MM.1S (cell line): ENCODE results near the gene PPP2R5B.

Experiments
- DNase-seq: peaks from one replicate; pipeline ENCODE4 v3.0.0-alpha.2; 2015
- H2AFZ ChIP-seq: fragments of 300-600 bp; sonication (generic); 2 replicates; pipeline ENCODE4 v1.6.0; 2016; ENCODE audit warnings: antibody characterized with exemption, low read length
- H3F3A ChIP-seq: fragments of 300-600 bp; sonication (generic); 2 replicates; pipeline ENCODE4 v1.6.1; 2016; ENCODE audit warnings: mild to moderate bottlenecking, antibody characterized with exemption, low read length, moderate library complexity, mixed read lengths; ENCODE audit not compliant: insufficient read depth
- H3K27ac ChIP-seq: fragments of 300-600 bp; sonication (generic); 2 replicates; pipeline ENCODE4 v1.5.1; 2016; ENCODE audit warnings: mild to moderate bottlenecking, low read length
- H3K27me3 ChIP-seq: fragments of 300-600 bp; sonication (generic); replicated peaks from 2 replicates; pipeline ENCODE4 v1.6.0; 2016; ENCODE audit warnings: low read length; ENCODE audit not compliant: insufficient read depth
- H3K36me3 ChIP-seq: fragments of 300-600 bp; sonication (generic); replicated peaks from 2 replicates; pipeline ENCODE4 v1.6.1; 2016; ENCODE audit warnings: mild to moderate bottlenecking, low read length, mixed read lengths; ENCODE audit not compliant: insufficient read depth
- H3K4me1 ChIP-seq: fragments of 300-600 bp; sonication (generic); 2 replicates; pipeline ENCODE4 v1.6.1; 2016; ENCODE audit warnings: low read length, mixed read lengths
- H3K4me2 ChIP-seq: fragments of 300-600 bp; sonication (generic); 2 replicates; pipeline ENCODE4 v1.6.0; 2016; ENCODE audit warnings: low read depth, low read length
- H3K4me3 ChIP-seq: fragments of 300-600 bp; sonication (generic); 2 replicates; pipeline ENCODE4 v1.5.1; 2016; ENCODE audit warnings: low read length, mixed read lengths
- H3K79me2 ChIP-seq: fragments of 300-600 bp; sonication (generic); 2 replicates; pipeline ENCODE4 v1.6.1; 2016; ENCODE audit warnings: mixed run types, low read length, mixed read lengths
- H3K9ac ChIP-seq: fragments of 300-600 bp; sonication (generic); 2 replicates; pipeline ENCODE4 v1.6.1; 2016; ENCODE audit warnings: low read length, mixed read lengths
- H3K9me2 ChIP-seq: fragments of 300-600 bp; sonication (generic); replicated peaks from 2 replicates; pipeline ENCODE4 v1.6.1; 2016; ENCODE audit warnings: mild to moderate bottlenecking, low read length, mixed read lengths; ENCODE audit not compliant: insufficient read depth
- H3K9me3 ChIP-seq: fragments of 300-600 bp; sonication (generic); replicated peaks from 2 replicates; pipeline ENCODE4 v1.6.1; 2016; ENCODE audit warnings: mild to moderate bottlenecking, low read length, mixed read lengths; ENCODE audit not compliant: insufficient read depth
- H4K20me1 ChIP-seq: fragments of 300-600 bp; sonication (generic); 2 replicates; pipeline ENCODE4 v1.6.1; 2016; ENCODE audit warnings: mild to moderate bottlenecking, low read length, moderate library complexity, mixed read lengths; ENCODE audit not compliant: insufficient read depth
- EZH2 ChIP-seq: fragments of 300-600 bp; sonication (generic); optimal IDR thresholded peaks from 2 replicates; pipeline ENCODE3; 2017; ENCODE audit warnings: low read depth, mild to moderate bottlenecking, antibody characterized with exemption, low read length, mixed read lengths
- EZH2phosphoT487 ChIP-seq: fragments of 300-600 bp; sonication (generic); IDR thresholded peaks from 2 replicates; pipeline ENCODE4 v1.6.1; 2018; ENCODE audit warnings: antibody characterized with exemption, low read length
- TF ChIP-seq, protein P1 (sequence below): fragments of 300-600 bp; sonication (generic); IDR thresholded peaks from 2 replicates; pipeline ENCODE4 v1.5.1; 2016; ENCODE audit warnings: antibody characterized with exemption, low read length, mixed read lengths

Gene PPP2R5B

DNA sequence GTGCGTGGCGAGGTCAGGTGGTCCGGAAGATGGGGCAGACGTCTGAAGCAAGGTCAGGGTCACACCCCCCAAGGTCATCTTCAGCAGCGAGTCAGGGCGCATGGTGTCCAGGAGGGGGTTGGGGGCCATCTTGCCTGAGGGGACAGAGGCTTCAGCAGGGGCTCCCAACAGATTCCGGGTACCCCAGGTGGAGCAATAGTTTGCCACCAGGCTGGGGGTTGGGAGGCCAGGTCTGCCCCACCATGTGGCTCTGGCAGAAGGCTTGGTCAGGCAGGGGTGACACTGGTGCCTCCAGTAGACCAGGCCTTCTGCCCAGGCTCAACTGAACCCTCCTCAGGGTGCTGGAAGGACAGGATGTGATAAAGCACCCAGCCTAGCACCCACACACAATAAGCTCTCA, 13.3 kb upstream of the PPP2R5B start:
- no peaks in the 10 kb centered on the region for H3K36me3 ChIP-seq
- H3K9me2 ChIP-seq: no peaks in the 10 kb centered on the region
- H3K4me2 ChIP-seq: no peak overlapping the region
- peaks cover 6% of the 10 kb centered on the region for H3K4me1 ChIP-seq
- no peaks in the 10 kb centered on the region for H4K20me1 ChIP-seq
- no peak overlapping the region for H3K4me3 ChIP-seq
- DNase-seq: no peak
- TF ChIP-seq, protein P1, sequence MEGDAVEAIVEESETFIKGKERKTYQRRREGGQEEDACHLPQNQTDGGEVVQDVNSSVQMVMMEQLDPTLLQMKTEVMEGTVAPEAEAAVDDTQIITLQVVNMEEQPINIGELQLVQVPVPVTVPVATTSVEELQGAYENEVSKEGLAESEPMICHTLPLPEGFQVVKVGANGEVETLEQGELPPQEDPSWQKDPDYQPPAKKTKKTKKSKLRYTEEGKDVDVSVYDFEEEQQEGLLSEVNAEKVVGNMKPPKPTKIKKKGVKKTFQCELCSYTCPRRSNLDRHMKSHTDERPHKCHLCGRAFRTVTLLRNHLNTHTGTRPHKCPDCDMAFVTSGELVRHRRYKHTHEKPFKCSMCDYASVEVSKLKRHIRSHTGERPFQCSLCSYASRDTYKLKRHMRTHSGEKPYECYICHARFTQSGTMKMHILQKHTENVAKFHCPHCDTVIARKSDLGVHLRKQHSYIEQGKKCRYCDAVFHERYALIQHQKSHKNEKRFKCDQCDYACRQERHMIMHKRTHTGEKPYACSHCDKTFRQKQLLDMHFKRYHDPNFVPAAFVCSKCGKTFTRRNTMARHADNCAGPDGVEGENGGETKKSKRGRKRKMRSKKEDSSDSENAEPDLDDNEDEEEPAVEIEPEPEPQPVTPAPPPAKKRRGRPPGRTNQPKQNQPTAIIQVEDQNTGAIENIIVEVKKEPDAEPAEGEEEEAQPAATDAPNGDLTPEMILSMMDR: no peak
- TF ChIP-seq EZH2: no peak
- TF ChIP-seq EZH2phosphoT487: no peak
- H3K9ac ChIP-seq: no peak overlapping the region
- H3K27me3 ChIP-seq: no peaks in the 10 kb centered on the region
- no peaks in the 10 kb centered on the region for H3K9me3 ChIP-seq
- no peaks in the 10 kb centered on the region for H3F3A ChIP-seq
- H2AFZ ChIP-seq: no peak overlapping the region
- H3K27ac ChIP-seq: no peak overlapping the region
- peaks cover 12% of the 10 kb centered on the region for H3K79me2 ChIP-seq

GRCh38 chr11:64911689-64912088, 12.8 kb upstream of the PPP2R5B start:
- no peak overlapping the region for H2AFZ ChIP-seq
- DNase-seq: no peak
- no peak overlapping the region for H3K27ac ChIP-seq
- H3F3A ChIP-seq: no peaks in the 10 kb centered on the region
- H3K36me3 ChIP-seq: no peaks in the 10 kb centered on the region
- H4K20me1 ChIP-seq: no peaks in the 10 kb centered on the region
- H3K9ac ChIP-seq: no peak overlapping the region
- H3K27me3 ChIP-seq: no peaks in the 10 kb centered on the region
- no peak overlapping the region for H3K4me2 ChIP-seq
- H3K4me1 ChIP-seq: peaks cover 6% of the 10 kb centered on the region
- TF ChIP-seq EZH2 (no peak), EZH2phosphoT487 (no peak)
- TF ChIP-seq, protein P1: no peak
- H3K9me3 ChIP-seq: no peaks in the 10 kb centered on the region
- no peak overlapping the region for H3K4me3 ChIP-seq
- no peaks in the 10 kb centered on the region for H3K9me2 ChIP-seq
- H3K79me2 ChIP-seq: peaks cover 17% of the 10 kb centered on the region

GRCh38 chr11:64913171-64913727, 11.2 kb upstream of the PPP2R5B start:
- Histone ChIP-seq H3K36me3 (no peaks in the 10 kb centered on the region), H3K9me2 (no peaks in the 10 kb centered on the region)

More at GRCh38 chr11:64913171-64913727, 11.2 kb upstream of the PPP2R5B start:
- Histone ChIP-seq H3K9ac (no peak overlapping the region), H3K4me1 (peaks cover 6% of the 10 kb centered on the region), H3K79me2 (peaks cover 20% of the 10 kb centered on the region), H3K9me3 (no peaks in the 10 kb centered on the region), H4K20me1 (no peaks in the 10 kb centered on the region), H3K27me3 (no peaks in the 10 kb centered on the region), H3K4me3 (no peak overlapping the region), H2AFZ (no peak overlapping the region), H3K27ac (no peak overlapping the region), H3F3A (peaks cover 4% of the 10 kb centered on the region; the same call in 1 of the 2 replicates), H3K4me2 (no peak overlapping the region)
- TF ChIP-seq, protein P1: no peak
- TF ChIP-seq EZH2phosphoT487: no peak
- TF ChIP-seq EZH2: no peak
- no peak for DNase-seq
